A673 (cell line): Measurements from ENCODE around the gene TRPC3.

Experiments
- EZH2 ChIP-seq: fragments of 200-600 bp; sonication (generic); IDR thresholded peaks from 2 replicates; pipeline ENCODE4 v1.6.1; 2017; ENCODE audit warnings: borderline replicate concordance, low read depth, mild to moderate bottlenecking, mixed read lengths, antibody characterized with exemption, low read length; ENCODE audit not compliant: poor library complexity, severe bottlenecking
- TF ChIP-seq, protein P1 (sequence below): fragments of 300-800, 200-600 bp; sonication (generic); conservative IDR thresholded peaks from 2 replicates; pipeline ENCODE4 v1.5.1; 2017; ENCODE audit warnings: low read depth, mild to moderate bottlenecking, antibody characterized with exemption, low read length, moderate library complexity, mixed read lengths

DNA sequence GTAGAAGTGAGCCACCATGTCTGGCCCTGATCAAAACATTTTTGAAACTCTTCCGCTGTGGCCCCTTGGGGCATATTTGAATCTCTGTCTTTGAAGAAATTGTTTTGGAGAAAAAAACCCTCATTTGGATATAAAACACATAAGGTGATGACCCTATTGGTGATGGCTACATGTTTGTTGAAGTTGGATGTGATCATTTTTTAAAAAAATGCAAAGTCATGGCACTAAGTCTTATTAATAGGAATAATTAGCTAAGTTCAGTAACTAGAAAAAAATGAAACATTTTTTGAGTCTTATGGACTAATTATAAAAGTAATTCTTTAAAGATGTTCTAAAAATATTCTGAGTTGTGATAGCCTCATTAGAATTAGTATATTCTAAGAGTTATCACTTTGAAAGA is 63.7 kb downstream of the TRPC3 start:
- TF ChIP-seq, protein P1, sequence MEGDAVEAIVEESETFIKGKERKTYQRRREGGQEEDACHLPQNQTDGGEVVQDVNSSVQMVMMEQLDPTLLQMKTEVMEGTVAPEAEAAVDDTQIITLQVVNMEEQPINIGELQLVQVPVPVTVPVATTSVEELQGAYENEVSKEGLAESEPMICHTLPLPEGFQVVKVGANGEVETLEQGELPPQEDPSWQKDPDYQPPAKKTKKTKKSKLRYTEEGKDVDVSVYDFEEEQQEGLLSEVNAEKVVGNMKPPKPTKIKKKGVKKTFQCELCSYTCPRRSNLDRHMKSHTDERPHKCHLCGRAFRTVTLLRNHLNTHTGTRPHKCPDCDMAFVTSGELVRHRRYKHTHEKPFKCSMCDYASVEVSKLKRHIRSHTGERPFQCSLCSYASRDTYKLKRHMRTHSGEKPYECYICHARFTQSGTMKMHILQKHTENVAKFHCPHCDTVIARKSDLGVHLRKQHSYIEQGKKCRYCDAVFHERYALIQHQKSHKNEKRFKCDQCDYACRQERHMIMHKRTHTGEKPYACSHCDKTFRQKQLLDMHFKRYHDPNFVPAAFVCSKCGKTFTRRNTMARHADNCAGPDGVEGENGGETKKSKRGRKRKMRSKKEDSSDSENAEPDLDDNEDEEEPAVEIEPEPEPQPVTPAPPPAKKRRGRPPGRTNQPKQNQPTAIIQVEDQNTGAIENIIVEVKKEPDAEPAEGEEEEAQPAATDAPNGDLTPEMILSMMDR = no peak
- no peak for TF ChIP-seq EZH2
